Measurements from ENCODE around the gene XCR1. TPM values are rescaled to one million over a fixed set of nuclear protein-coding genes. Genes with fewer than 3 reads are reported as not detected.

The XCR1 gene
- total and polyA plus RNA-seq, 4 donors, result 0.04 to 1.1 (median 0.31) TPM

DNA sequence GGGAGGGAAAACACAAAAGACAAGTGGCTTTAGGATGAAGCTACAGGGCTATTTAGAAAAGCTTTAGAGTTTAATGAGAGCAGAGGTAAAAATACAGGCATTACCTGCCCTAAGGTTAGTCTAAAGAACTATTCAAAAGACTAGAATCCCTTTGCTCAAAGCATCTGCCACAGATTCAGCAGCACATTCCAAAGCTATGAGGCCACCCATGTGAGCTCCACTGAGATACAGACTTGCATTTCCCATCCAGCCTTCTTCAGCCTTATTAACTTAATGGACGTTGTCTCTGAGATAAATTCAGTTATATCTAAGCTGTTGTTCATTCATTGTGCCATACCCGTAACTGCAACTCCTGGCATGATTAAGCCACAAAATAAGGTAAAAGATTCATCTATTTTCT lies 58.6 kb downstream of the XCR1 start:
- Histone ChIP-seq H3K27ac (ENCODE audit: low read depth in 1 of 2, low read length in 1 of 2) (no peak overlapping the region), H3K36me3 (ENCODE audit: control insufficient read depth in 4 of 4, insufficient read depth in 4 of 4, low read length in 4 of 4) (peaks cover 11 to 51% (median 22%) of the 10 kb centered on the region in 4 donors), H3K4me1 (ENCODE audit: control insufficient read depth in 5 of 5, insufficient read depth in 5 of 5, low read length in 5 of 5) (peaks cover 0 to 11% (median 0%) of the 10 kb centered on the region in 5 donors), H3K4me3 (no peak overlapping the region), H3K9me3 (ENCODE audit: control insufficient read depth in 4 of 4, insufficient read depth in 3 of 4, low read length in 3 of 4) (no peaks in the 10 kb centered on the region), H3K27me3 (ENCODE audit: control insufficient read depth in 3 of 3, insufficient read depth in 3 of 3, low read length in 2 of 3) (no peaks in the 10 kb centered on the region), H3K9ac (ENCODE audit: insufficient read depth in 1 of 2, low read length in 2 of 2) (no peak overlapping the region)
- 87% methylated on average over 2 of the region's 2 CpGs for WGBS, 2 donors
- DNase-seq (peak in 1 of 3 donors; percentile 26), ATAC-seq (ENCODE audit: insufficient read depth, low FRiP score) (no peak)
- no peak for TF ChIP-seq CTCF (IDR thresholded peaks at IDR 0.05; ENCODE audit: control extremely low read depth, extremely low read depth)

DNA sequence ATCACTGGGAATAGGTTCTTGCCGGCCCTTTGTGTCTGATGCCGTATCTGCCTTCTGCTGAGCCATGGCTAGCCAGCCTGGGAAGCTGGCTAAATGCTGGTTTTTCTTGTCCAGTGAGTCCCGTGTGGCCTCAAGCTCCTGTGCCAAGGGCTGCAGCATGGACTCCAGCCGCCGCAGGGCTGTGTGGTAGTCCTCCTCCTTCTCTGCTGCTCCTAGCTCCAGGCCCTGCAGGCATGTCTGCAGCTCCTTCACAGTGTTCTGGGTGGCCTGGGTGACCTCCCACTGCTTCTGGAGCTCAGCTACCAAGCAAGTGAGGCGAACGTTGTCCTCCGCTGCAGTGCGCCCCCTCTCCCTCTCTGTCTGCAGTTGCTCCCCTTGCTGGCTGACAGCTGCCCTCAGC lies 59.1 kb downstream of the XCR1 start:
- H3K36me3 ChIP-seq (ENCODE audit: control insufficient read depth in 4 of 4, insufficient read depth in 4 of 4, low read length in 4 of 4), result peaks cover 7 to 50% (median 27%) of the 10 kb centered on the region in 4 donors
- 89 to 93% methylated on average over 9 of the region's 9 CpGs for WGBS, 2 donors
- TF ChIP-seq CTCF (IDR thresholded peaks at IDR 0.05; ENCODE audit: control extremely low read depth, extremely low read depth), result no peak
- peak overlapping the region in 1 of 2 donors; percentile 30 for H3K27ac ChIP-seq (ENCODE audit: low read depth in 1 of 2, low read length in 1 of 2)
- no peak overlapping the region for H3K9ac ChIP-seq (ENCODE audit: insufficient read depth in 1 of 2, low read length in 2 of 2)
- H3K27me3 ChIP-seq (ENCODE audit: control insufficient read depth in 3 of 3, insufficient read depth in 3 of 3, low read length in 2 of 3), result no peaks in the 10 kb centered on the region
- H3K4me1 ChIP-seq (ENCODE audit: control insufficient read depth in 5 of 5, insufficient read depth in 5 of 5, low read length in 5 of 5), result peaks cover 0 to 11% (median 0%) of the 10 kb centered on the region in 5 donors
- no peak for ATAC-seq (ENCODE audit: insufficient read depth, low FRiP score)
- no peak overlapping the region for H3K4me3 ChIP-seq
- no peaks in the 10 kb centered on the region for H3K9me3 ChIP-seq (ENCODE audit: control insufficient read depth in 4 of 4, insufficient read depth in 3 of 4, low read length in 3 of 4)
- DNase-seq, result no peak

DNA sequence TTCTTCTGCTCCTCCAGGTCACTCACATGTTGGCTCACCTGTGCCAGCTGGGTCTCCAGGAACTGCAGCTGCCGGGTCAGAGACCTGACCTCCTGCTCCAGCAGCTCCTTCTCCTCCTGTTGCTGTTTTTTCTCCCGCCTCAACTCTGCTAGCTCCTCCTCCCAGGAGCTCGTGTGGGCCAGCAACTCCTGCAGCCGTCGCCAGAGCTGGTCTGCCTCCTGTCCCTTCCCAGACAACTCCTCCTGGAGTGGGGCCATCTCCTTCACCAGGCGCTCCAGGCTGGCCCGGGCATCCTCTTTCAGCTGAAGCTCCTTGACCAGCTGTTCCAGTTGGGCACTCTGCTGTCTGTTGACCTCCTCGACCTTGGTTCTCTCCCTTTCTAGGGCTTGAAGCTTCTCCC lies 59.6 kb downstream of the XCR1 start:
- Histone ChIP-seq H3K4me3 (no peak overlapping the region), H3K9me3 (ENCODE audit: control insufficient read depth in 4 of 4, insufficient read depth in 3 of 4, low read length in 3 of 4) (no peaks in the 10 kb centered on the region), H3K36me3 (ENCODE audit: control insufficient read depth in 4 of 4, insufficient read depth in 4 of 4, low read length in 4 of 4) (peaks cover 6 to 53% (median 29%) of the 10 kb centered on the region in 4 donors), H3K4me1 (ENCODE audit: control insufficient read depth in 5 of 5, insufficient read depth in 5 of 5, low read length in 5 of 5) (peaks cover 0 to 11% (median 0%) of the 10 kb centered on the region in 5 donors), H3K27ac (ENCODE audit: low read depth in 1 of 2, low read length in 1 of 2) (peak overlapping the region in 1 of 2 donors; percentile 30), H3K27me3 (ENCODE audit: control insufficient read depth in 3 of 3, insufficient read depth in 3 of 3, low read length in 2 of 3) (no peaks in the 10 kb centered on the region), H3K9ac (ENCODE audit: insufficient read depth in 1 of 2, low read length in 2 of 2) (no peak overlapping the region)
- ATAC-seq (ENCODE audit: insufficient read depth, low FRiP score), result no peak
- no peak for TF ChIP-seq CTCF (IDR thresholded peaks at IDR 0.05; ENCODE audit: control extremely low read depth, extremely low read depth)
- no peak for DNase-seq
- 73 to 83% methylated on average over 8 of the region's 8 CpGs for WGBS, 2 donors

Other genes with a start within 250 kb of the XCR1 start
- 10 to 100 TPM in 1 of 2 donors, under 1 TPM in 1; 0.28 to 10.2 TPM for gene SLC6A20, start 230.9 kb downstream of the XCR1 start, total RNA-seq
- 1 to 10 TPM in 1 of 2 donors, under 1 TPM in 1; 0.88 to 2.7 TPM for gene SLC6A20, start 230.9 kb downstream of the XCR1 start, polyA plus RNA-seq
- gene LZTFL1, start 185.4 kb downstream of the XCR1 start, total RNA-seq, result 10 to 100 TPM; 30.9 to 45.1 TPM
- 10 to 100 TPM in 1 of 2 donors, 1 to 10 TPM in 1; 7.7 to 13.7 TPM for gene LZTFL1, start 185.4 kb downstream of the XCR1 start, polyA plus RNA-seq
- gene CCR9, start 140.9 kb downstream of the XCR1 start, total RNA-seq, result under 1 TPM in 1 of 2 donors, not detected in 1; 0.46 TPM
- under 1 TPM in 1 of 2 donors, not detected in 1; 0.09 TPM for gene CCR9, start 140.9 kb downstream of the XCR1 start, polyA plus RNA-seq
- gene CXCR6, start 84.0 kb downstream of the XCR1 start, total RNA-seq, result 1 to 10 TPM; 1.5 to 2.4 TPM
- 1 to 10 TPM; 1.0 to 4.3 TPM for gene CXCR6, start 84.0 kb downstream of the XCR1 start, polyA plus RNA-seq
- gene FYCO1, start 31.7 kb downstream of the XCR1 start, total RNA-seq, result 10 to 100 TPM; 32.7 to 38.7 TPM
- gene FYCO1, start 31.7 kb downstream of the XCR1 start, polyA plus RNA-seq, result 10 to 100 TPM; 11.3 to 13.7 TPM
- gene CCR1, start 180.8 kb upstream of the XCR1 start, total RNA-seq, result 10 to 100 TPM in 1 of 2 donors, 1 to 10 TPM in 1; 9.7 to 39.5 TPM
- gene CCR1, start 180.8 kb upstream of the XCR1 start, polyA plus RNA-seq, result 10 to 100 TPM; 11.1 to 95.2 TPM
- under 1 TPM; 0.15 to 0.88 TPM for gene CCR3, start 215.0 kb upstream of the XCR1 start, total RNA-seq
- gene CCR3, start 215.0 kb upstream of the XCR1 start, polyA plus RNA-seq, result under 1 TPM in 1 of 2 donors, not detected in 1; 0.31 TPM

Data from lung (tissue), 12 donors.